ENCODE measurements around the gene PDCD7. TPM values are rescaled to one million over a fixed set of nuclear protein-coding genes. Genes with fewer than 3 reads are reported as not detected.
A peak's percentile ranks its signal among the peaks of the same experiment; 100 is the strongest.
"Not testable (repeated sequence)": the region's sequence is repeated elsewhere in the genome, so short reads cannot be mapped to it uniquely, and the experiment has no call there.

Gene PDCD7
- total and polyA plus RNA-seq, 5 experiments from 2014 or later, result 13.1 to 44.1 (median 19.4) TPM

DNA sequence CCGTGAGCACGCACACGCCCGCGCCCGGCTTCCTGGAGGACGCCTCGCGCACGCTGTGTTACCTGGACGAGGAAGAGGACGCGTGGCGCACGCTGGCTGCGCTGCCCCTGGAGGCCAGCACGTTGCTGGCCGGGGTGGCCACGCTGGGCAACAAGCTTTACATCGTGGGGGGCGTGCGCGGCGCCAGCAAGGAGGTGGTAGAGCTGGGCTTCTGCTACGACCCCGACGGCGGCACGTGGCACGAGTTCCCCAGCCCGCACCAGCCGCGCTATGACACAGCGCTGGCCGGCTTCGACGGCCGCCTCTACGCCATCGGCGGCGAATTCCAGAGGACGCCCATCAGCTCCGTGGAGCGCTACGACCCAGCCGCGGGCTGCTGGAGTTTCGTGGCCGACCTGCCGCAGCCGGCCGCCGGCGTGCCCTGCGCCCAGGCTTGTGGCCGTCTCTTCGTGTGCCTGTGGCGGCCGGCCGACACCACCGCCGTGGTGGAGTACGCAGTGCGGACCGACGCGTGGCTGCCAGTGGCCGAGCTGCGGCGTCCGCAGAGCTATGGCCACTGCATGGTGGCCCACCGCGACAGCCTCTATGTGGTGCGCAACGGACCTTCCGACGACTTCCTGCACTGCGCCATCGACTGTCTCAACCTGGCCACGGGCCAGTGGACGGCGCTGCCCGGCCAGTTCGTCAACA lies 56.2 kb downstream of the PDCD7 start:
- POLR2A ChIA-PET, result no interaction called here
- DNase-seq (no peak), ATAC-seq (no peak)
- no peaks in the 10 kb centered on the region for H3K9me3 Mint-ChIP-seq
- H3K36me3 Mint-ChIP-seq, result peaks cover 0 to 5% (median 0%) of the 10 kb centered on the region in 3 donors
- peaks cover 16 to 45% (median 24%) of the 10 kb centered on the region in 5 donors for H3K27me3 Mint-ChIP-seq
- H3K27ac Mint-ChIP-seq, result peak overlapping the region in 1 of 10 donors; percentile 12
- H3K4me3 Mint-ChIP-seq, result peak overlapping the region in 7 of 10 donors; percentile 34 to 73 (median 47)
- peaks cover 13 to 17% (median 16%) of the 10 kb centered on the region in 4 donors for H3K4me1 Mint-ChIP-seq

DNA sequence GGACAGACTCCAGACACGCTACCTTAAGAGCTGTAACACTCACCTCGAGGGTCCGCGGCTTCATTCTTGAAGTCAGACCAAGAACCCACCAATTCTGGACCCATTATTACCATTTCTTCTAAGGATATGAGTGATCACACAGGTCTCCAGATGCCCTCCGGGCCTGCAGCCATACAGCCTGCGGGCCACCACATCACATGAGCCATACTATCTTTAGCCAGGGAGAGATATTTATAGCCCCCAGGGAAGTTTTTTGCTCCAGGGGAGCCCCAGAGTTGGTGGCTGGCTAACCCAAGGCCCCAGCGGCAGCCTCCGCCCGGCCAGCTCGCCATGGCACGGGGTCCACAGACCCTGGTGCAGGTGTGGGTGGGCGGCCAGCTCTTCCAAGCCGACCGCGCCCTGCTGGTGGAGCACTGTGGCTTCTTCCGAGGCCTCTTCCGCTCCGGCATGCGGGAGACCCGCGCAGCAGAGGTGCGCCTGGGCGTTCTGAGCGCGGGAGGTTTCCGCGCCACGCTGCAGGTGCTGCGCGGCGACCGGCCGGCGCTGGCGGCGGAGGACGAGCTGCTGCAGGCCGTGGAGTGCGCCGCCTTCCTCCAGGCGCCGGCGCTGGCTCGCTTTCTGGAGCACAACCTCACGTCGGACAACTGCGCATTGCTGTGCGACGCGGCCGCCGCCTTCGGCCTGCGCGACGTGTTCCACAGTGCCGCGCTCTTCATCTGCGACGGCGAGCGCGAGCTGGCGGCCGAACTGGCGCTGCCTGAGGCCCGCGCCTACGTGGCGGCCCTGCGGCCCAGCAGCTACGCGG lies 56.9 kb downstream of the PDCD7 start, which contains the start of gene KBTBD13:
TSS of gene KBTBD13 (plus strand) at position 261 of the 805 bp plus-strand sequence. CDS start at position 331, 70 bp downstream.
- peak within 1 kb of the TSS in 3 of 10 donors; percentile 50 to 73 (median 52) for H3K4me3 Mint-ChIP-seq
- DNase-seq (no peak), ATAC-seq (no peak)
- no peak within 1 kb of the TSS for H3K27ac Mint-ChIP-seq
- H3K9me3 Mint-ChIP-seq, result no peaks in the 10 kb centered on the region
- H3K4me1 Mint-ChIP-seq, result peaks cover 7 to 11% (median 10%) of the 10 kb centered on the region in 4 donors
- H3K36me3 Mint-ChIP-seq, result peaks cover 0 to 5% (median 0%) of the 10 kb centered on the region in 3 donors
- POLR2A ChIA-PET, result no interaction called here
- H3K27me3 Mint-ChIP-seq, result peaks cover 14 to 43% (median 20%) of the 10 kb centered on the region in 5 donors

DNA sequence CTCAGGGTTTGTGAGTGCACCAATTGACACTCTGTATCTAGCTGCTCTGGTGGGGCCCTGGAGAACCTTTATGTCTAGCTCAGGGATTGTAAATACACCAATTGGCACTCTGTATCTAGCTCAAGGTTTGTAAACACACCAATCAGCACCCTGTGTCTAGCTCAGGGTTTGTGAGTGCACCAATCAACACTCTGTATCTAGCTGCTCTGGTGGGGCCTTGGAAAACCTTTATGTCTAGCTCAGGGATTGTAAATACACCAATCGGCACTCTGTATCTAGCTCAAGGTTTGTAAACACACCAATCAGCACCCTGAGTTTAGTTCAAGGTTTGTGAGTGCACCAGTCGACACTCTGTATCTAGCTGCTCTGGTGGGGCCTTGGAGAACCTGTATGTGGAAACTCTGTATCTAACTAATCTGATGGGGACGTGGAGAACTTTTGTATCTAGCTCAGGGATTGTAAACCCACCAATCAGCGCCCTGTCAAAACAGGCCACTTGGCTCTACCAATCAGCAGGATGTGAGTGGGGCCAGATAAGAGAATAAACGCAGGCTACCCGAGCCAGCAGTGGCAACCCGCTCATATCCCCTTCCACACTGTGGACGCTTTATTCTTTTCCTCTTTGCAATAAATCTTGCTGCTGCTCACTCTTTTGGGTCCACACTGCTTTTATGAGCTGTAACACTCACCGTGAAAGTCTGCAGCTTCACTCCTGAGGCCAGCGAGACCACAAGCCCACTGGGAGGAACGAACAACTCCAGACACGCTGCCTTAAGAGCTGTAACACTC lies 57.8 kb downstream of the PDCD7 start:
- H3K4me3 Mint-ChIP-seq, H3K36me3 Mint-ChIP-seq, POLR2A ChIA-PET, DNase-seq, ATAC-seq, H3K27ac Mint-ChIP-seq, H3K9me3 Mint-ChIP-seq, H3K4me1 Mint-ChIP-seq: not testable (repeated sequence)
- H3K27me3 Mint-ChIP-seq, result peaks cover 14 to 35% (median 20%) of the 10 kb centered on the region in 5 donors

DNA sequence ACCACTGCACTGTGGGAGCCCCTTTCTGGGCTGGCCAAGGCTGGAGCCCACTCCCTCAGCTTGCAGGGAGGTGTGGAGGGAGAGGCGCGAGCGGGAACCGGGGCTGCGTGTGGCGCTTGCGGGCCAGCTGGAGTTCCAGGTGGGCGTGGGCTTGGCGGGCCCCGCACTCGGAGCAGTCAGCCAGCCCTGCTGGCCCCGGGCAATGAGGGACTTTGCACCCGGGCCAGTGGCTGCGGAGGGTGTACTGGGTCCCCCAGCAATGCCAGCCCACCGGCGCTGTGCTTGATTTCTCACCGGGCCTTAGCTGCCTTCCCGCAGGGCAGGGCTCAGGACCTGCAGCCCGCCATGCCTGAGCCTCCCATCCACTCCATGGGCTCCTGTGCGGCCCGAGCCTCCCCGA lies 58.7 kb downstream of the PDCD7 start:
- H3K27ac Mint-ChIP-seq, DNase-seq, H3K9me3 Mint-ChIP-seq, ATAC-seq, H3K4me1 Mint-ChIP-seq, H3K4me3 Mint-ChIP-seq, POLR2A ChIA-PET, H3K36me3 Mint-ChIP-seq: not testable (repeated sequence)
- H3K27me3 Mint-ChIP-seq, result peaks cover 14 to 32% (median 20%) of the 10 kb centered on the region in 5 donors

DNA sequence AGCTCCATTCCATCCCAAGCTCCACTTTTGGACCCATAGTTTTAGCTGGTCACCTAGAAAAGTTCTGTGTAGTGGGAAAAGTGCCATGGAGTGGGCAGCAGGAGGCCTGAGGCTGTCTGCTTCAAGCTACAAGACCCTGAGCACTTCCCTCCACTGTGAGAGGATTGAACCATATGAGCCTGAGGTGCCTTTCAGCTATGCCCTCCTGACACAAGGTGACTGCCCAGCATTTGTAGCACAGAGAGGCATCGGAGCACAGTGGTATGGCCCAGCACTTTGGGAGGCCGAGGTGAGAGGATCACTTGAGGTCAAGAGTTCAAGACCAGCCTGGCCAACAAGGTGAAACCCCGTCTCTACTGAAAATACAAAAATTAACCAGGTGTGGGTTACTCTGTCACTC lies 61.0 kb downstream of the PDCD7 start:
- POLR2A ChIA-PET, result interaction anchor here (0.6 kb wide), 1 partner anchor 36 kb away, joined by 3 read pairs; no protein-coding TSS in a partner anchor
- DNase-seq (peak in 1 of 10 donors; percentile 50), ATAC-seq (no peak)
- no peaks in the 10 kb centered on the region for H3K9me3 Mint-ChIP-seq
- H3K27ac Mint-ChIP-seq, result no peak overlapping the region
- no peak overlapping the region for H3K4me3 Mint-ChIP-seq
- peaks cover 6 to 8% (median 7%) of the 10 kb centered on the region in 4 donors for H3K4me1 Mint-ChIP-seq
- H3K27me3 Mint-ChIP-seq, result peaks cover 10 to 24% (median 15%) of the 10 kb centered on the region in 5 donors
- H3K36me3 Mint-ChIP-seq, result no peaks in the 10 kb centered on the region

DNA sequence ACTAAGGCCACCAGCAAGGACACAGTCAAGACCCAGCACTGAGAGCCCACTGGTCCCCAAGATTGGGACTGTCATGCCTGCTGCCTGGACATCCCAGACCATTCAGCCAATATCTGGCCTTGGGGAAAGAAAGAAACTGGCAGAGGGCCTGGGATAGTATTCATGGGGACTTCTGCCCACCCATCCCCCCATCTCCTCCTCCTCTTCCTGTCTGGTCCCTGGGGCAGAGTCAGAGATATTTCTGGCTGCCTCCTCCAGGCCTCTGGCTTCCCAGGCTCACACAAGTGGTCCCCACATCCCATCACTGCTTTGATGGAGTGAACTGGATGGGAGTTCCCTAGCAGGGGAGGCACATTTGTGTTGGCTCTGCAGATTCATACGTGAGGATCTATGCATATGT lies 61.6 kb downstream of the PDCD7 start:
- H3K9me3 Mint-ChIP-seq, result no peaks in the 10 kb centered on the region
- no peak for ATAC-seq
- no peak overlapping the region for H3K4me3 Mint-ChIP-seq
- peaks cover 10 to 11% (median 10%) of the 10 kb centered on the region in 4 donors for H3K4me1 Mint-ChIP-seq
- H3K27ac Mint-ChIP-seq, result no peak overlapping the region
- peaks cover 12 to 27% (median 18%) of the 10 kb centered on the region in 5 donors for H3K27me3 Mint-ChIP-seq
- H3K36me3 Mint-ChIP-seq, result no peaks in the 10 kb centered on the region
- POLR2A ChIA-PET, result no interaction called here
- peak in 1 of 10 donors; percentile 14 for DNase-seq

DNA sequence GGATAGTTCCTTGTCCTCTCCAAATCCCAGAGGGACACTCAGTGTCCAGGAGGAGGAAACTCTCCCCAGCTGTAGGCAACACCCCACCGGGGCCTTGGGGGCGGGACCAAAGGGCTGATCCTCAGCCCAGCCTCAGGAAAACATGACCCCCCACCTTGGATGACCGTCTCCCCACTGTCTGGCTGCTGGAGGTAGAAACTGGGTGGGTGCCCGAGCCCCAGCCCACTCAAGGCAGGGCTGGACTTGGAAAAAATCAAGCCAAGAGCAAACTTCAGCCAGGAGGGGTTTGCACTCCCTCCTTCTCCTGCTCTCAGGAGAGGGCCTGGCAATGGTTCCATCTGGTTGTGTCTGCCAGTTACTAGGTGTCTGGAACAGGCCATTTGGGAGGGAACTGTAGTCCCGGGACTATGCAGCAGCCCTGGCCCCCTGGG lies 62.2 kb downstream of the PDCD7 start:
- peaks cover 11 to 30% (median 20%) of the 10 kb centered on the region in 5 donors for H3K27me3 Mint-ChIP-seq
- no peaks in the 10 kb centered on the region for H3K36me3 Mint-ChIP-seq
- H3K9me3 Mint-ChIP-seq, result no peaks in the 10 kb centered on the region
- H3K4me3 Mint-ChIP-seq, result no peak overlapping the region
- ATAC-seq (no peak), DNase-seq (peak in 1 of 10 donors; percentile 32)
- POLR2A ChIA-PET, result no interaction called here
- H3K4me1 Mint-ChIP-seq, result peaks cover 8 to 12% (median 10%) of the 10 kb centered on the region in 4 donors
- no peak overlapping the region for H3K27ac Mint-ChIP-seq

DNA sequence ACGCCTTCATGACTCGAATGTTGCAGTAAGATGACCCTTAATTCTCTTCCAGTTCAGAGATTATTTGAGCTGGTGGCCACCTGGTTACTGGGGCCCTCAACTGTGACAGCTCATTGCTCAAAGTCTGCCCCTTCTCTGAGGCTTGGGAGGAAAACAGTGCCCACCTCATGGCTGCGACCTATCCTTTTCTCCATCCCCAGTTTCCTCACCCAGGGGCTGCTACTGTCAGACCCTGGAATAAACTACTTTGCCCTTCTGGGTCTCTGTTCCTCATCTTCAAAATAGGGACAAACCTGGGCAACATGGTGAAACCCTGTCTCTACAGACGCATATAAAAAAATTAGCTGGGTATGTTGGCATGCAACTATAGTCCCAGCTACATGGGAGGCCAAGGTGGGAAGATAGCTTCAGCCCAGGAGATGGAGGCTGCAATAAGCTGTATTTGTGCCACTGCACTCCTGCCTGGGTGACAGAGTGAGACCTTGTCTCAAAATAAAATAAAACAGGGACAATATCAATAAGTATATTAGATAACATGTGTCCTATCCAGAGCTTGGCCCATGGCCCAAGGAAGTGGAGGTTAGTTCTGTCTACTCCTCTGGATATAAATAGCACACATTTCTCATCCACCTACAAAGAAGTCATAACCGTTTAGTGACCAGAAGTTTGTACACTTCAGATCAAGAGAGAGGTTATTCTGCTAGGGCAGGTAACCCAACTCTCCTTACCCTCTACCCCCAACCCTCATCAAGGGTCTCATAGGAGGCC lies 63.6 kb downstream of the PDCD7 start:
- no peaks in the 10 kb centered on the region for H3K36me3 Mint-ChIP-seq
- no peak overlapping the region for H3K4me3 Mint-ChIP-seq
- POLR2A ChIA-PET, result no interaction called here
- peaks cover 13 to 38% (median 27%) of the 10 kb centered on the region in 5 donors for H3K27me3 Mint-ChIP-seq
- ATAC-seq, result no peak
- H3K27ac Mint-ChIP-seq, result no peak overlapping the region
- no peaks in the 10 kb centered on the region for H3K9me3 Mint-ChIP-seq
- DNase-seq, result no peak
- peaks cover 5 to 18% (median 11%) of the 10 kb centered on the region in 4 donors for H3K4me1 Mint-ChIP-seq

DNA sequence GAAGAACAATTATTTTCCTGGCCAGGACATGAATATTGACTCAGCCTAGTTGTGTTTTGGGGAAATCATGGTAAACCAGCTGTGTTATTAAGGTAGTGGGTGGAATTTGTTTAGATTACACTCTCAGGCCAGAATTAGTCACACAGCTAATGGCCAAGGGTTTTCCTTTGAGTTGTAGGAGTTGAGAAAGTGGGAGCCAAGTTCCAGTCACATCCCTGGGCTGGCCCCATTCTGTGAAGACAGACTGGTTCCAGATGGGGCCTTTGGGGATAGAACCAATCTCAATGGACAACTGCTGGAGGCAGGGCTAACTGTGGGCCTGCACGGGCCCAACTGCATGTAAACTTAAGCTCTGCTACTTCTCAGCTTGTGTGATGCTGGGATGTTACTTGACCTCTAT lies 64.4 kb downstream of the PDCD7 start:
- H3K9me3 Mint-ChIP-seq, result no peaks in the 10 kb centered on the region
- no peak overlapping the region for H3K27ac Mint-ChIP-seq
- POLR2A ChIA-PET, result no interaction called here
- DNase-seq (no peak), ATAC-seq (no peak)
- H3K4me1 Mint-ChIP-seq, result peaks cover 5 to 18% (median 11%) of the 10 kb centered on the region in 4 donors
- no peak overlapping the region for H3K4me3 Mint-ChIP-seq
- H3K36me3 Mint-ChIP-seq, result no peaks in the 10 kb centered on the region
- H3K27me3 Mint-ChIP-seq, result peaks cover 13 to 41% (median 27%) of the 10 kb centered on the region in 5 donors

DNA sequence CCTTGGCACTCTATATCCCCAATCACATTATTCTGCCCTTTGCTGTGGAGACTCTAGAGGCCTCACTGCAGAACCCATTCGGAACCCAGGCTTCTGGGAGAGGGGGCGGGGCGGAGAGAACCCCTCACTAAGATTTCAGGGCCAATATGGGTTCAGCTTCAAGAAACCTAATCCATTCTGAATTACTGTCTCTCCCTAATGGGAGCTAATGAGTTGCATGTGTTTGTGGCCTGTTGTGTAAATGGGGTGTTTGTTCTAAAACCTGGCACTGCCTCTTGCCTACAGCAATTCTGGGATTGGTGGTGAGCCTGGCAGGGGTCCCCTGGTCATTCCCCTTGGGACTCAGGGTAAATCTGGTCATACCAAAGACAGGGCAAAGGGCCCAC lies 65.2 kb downstream of the PDCD7 start:
- POLR2A ChIA-PET, result interaction anchor here (0.6 to 0.7 kb wide), 2 partner anchors 57 to 1137 kb away, joined by 4 to 5 read pairs; no protein-coding TSS in a partner anchor
- Mint-ChIP-seq H3K9me3 (no peaks in the 10 kb centered on the region), H3K27me3 (peaks cover 13 to 46% (median 30%) of the 10 kb centered on the region in 5 donors), H3K4me1 (peaks cover 5 to 18% (median 11%) of the 10 kb centered on the region in 4 donors), H3K36me3 (no peaks in the 10 kb centered on the region), H3K4me3 (peak overlapping the region in 8 of 10 donors; percentile 28 to 71 (median 58)), H3K27ac (no peak overlapping the region)
- DNase-seq, result no peak
- no peak for ATAC-seq

DNA sequence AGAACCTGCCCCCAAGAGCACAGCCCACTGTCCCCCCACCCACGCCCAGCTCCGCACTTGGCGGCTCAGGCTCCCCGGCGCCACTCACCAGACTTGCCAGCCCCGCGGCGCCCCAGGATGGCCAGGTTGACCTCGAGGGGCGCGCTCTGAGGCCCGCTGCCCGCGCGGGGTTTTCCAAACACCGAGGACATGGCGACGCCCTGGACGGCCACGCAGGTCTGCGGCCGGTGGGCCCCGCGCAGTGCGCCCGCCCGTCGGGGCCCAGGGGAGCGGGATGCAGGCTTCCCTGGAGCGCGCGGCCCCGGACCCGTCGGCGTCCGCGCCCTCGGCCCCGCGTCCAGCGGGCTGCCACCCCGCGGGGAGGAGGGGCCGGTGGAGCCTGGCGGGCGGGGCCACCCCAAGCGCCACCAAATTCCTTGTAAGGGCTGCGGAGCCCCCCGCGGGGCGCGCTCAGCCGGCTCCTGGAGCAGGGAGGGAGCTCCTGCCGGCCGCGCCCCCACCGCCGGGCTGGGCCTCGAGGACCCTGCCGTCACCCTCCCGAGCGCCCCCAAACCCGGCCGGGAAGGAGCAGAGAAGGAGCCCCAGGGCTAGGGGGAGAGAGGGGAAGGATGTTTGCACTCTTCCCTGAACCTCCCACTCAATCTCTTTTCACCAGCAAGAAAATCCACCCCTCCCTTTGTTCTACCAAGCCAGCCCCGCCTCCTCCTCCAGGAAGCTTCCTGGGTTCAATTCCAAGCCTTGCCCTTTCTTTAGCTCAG lies 65.8 kb downstream of the PDCD7 start, which contains the start of gene RASL12:
TSS of gene RASL12 (minus strand) at position 347 of the 758 bp plus-strand sequence. CDS start at position 191, 156 bp downstream.
- ATAC-seq, result no peak
- peaks cover 5 to 18% (median 11%) of the 10 kb centered on the region in 4 donors for H3K4me1 Mint-ChIP-seq
- no peak for DNase-seq
- H3K27ac Mint-ChIP-seq, result peak within 1 kb of the TSS in 1 of 10 donors; percentile 7
- peaks cover 13 to 50% (median 34%) of the 10 kb centered on the region in 5 donors for H3K27me3 Mint-ChIP-seq
- POLR2A ChIA-PET, result interaction anchor here (0.6 to 0.7 kb wide), 2 partner anchors 57 to 1137 kb away, joined by 4 to 5 read pairs; no protein-coding TSS in a partner anchor
- H3K36me3 Mint-ChIP-seq, result no peaks in the 10 kb centered on the region
- H3K4me3 Mint-ChIP-seq, result peak within 1 kb of the TSS in 9 of 10 donors; percentile 51 to 73 (median 57)
- no peaks in the 10 kb centered on the region for H3K9me3 Mint-ChIP-seq
